Esophagus squamous epithelium (tissue), 5 donors: ENCODE measurements around the gene NEK4. TPM values are rescaled to one million over a fixed set of nuclear protein-coding genes. Genes with fewer than 3 reads are reported as not detected.
A peak's percentile ranks its signal among the peaks of the same experiment; 100 is the strongest.

Source experiments
- DNase-seq: peaks from one replicate; lab custom pipeline; 2025; lab: John Stamatoyannopoulos, UW
- H3K27ac ChIP-seq, 4 donors: fragments of 200-600 bp; sonication (generic); one replicate each; pipeline ENCODE4 v1.5.1; 2016 to 2019; ENCODE audit warnings: mild to moderate bottlenecking in 1 of 4
- H3K27me3 ChIP-seq, 4 donors: fragments of 200-600 bp; sonication (generic); 1 replicate in 3 of 4; 2 replicates in 1 of 4; pipeline versions ENCODE4 v1.5.1 to v1.6.0; 2017 to 2021; ENCODE audit warnings: antibody characterized with exemption in 1 of 4
- H3K36me3 ChIP-seq, 3 donors: fragments of 200-600 bp; sonication (generic); one replicate each; pipeline ENCODE4 v1.5.1; 2016 to 2019
- H3K4me1 ChIP-seq, 3 donors: fragments of 200-600 bp; sonication (generic); one replicate each; pipeline ENCODE4 v1.5.1; 2017 to 2019
- H3K4me3 ChIP-seq, 4 donors: fragments of 200-600 bp; sonication (generic); 1 replicate in 3 of 4; 2 replicates in 1 of 4; pipeline ENCODE4 v1.5.1; 2016 to 2019; ENCODE audit warnings: mild to moderate bottlenecking in 2 of 4, moderate library complexity in 1 of 4
- H3K9me3 ChIP-seq, 3 donors: fragments of 200-600 bp; sonication (generic); one replicate each; pipeline ENCODE4 v1.5.1; 2016 to 2019
- CTCF ChIP-seq, 6 experiments: fragments of 450-650 bp in 4 of 6; fragments of 200-600 bp in 2 of 6; sonication (generic) in 2 of 6; IDR thresholded peaks; one replicate each; pipeline ENCODE4 v1.5.1; 2016 to 2019; ENCODE audit warnings: antibody characterized with exemption in 6 of 6, mild to moderate bottlenecking in 4 of 6, moderate library complexity in 4 of 6
- POLR2A ChIP-seq, 4 donors: fragments of 450-650 bp; IDR thresholded peaks; one replicate each; pipeline ENCODE4 v1.6.1; 2017; ENCODE audit warnings: antibody characterized with exemption in 4 of 4, mild to moderate bottlenecking in 4 of 4, moderate library complexity in 3 of 4
- WGBS, 2 donors: methylation state at CpG; one replicate each; pipeline ENCODE4 v1.1.5; 2018; 5-methylcytosine and 5-hydroxymethylcytosine counted together
- intact Hi-C: fragments of 100-400 bp; cut with DNase I; formaldehyde crosslinking; loops from one replicate; pipeline ENCODE4 v1.15.0; 2022
- total RNA-seq, 4 donors: library from RNA; depleted of rRNA; stranded (reverse); fragments of >200 nt; gene quantifications; one replicate each; pipeline ENCODE4 v1.1.0, GENCODE V29; 2016
- donor health status: DM: yes; HTN: yes; CAD: no.

Gene NEK4
- total RNA-seq, 4 donors from 2014 or later: 8.0 to 16.6 (median 14.6) TPM

- peaks cover 0 to 5% (median 0%) of the 10 kb centered on the region in 3 donors for H3K4me1 ChIP-seq
These were observed 76.1 kb downstream of the NEK4 start for GRCh38 chr3:52694528-52695189.

GRCh38 chr3:52693071-52693470 is 77.7 kb downstream of the NEK4 start:
- intact Hi-C loops: no loop called here
- Histone ChIP-seq H3K36me3 (peaks cover 34 to 100% (median 64%) of the 10 kb centered on the region in 3 donors), H3K27me3 (no peaks in the 10 kb centered on the region), H3K9me3 (no peaks in the 10 kb centered on the region), H3K4me1 (peaks cover 0 to 21% (median 3%) of the 10 kb centered on the region in 3 donors), H3K27ac (no peak overlapping the region), H3K4me3 (no peak overlapping the region)
- TF ChIP-seq CTCF (IDR thresholded peaks at IDR 0.05): no peak
- TF ChIP-seq POLR2A (IDR thresholded peaks at IDR 0.05): no peak
- DNase-seq: no peak

More at GRCh38 chr3:52694528-52695189, 76.1 kb downstream of the NEK4 start:
- H3K9me3 ChIP-seq: no peaks in the 10 kb centered on the region
- H3K36me3 ChIP-seq: peaks cover 29 to 98% (median 52%) of the 10 kb centered on the region in 3 donors
- intact Hi-C loops: no loop called here
- WGBS, 2 donors: 77 to 84% methylated on average over 7 of the region's 7 CpGs
- H3K27me3 ChIP-seq: no peaks in the 10 kb centered on the region
- no peak overlapping the region for H3K27ac ChIP-seq
- DNase-seq: no peak
- TF ChIP-seq POLR2A (IDR thresholded peaks at IDR 0.05) (no peak), CTCF (IDR thresholded peaks at IDR 0.05) (no peak)
- H3K4me3 ChIP-seq: no peak overlapping the region

GRCh38 chr3:52690560-52690959 is 80.2 kb downstream of the NEK4 start:
- no peaks in the 10 kb centered on the region for H3K9me3 ChIP-seq
- H3K27ac ChIP-seq: no peak overlapping the region
- 83 to 96% methylated on average over 1 to 2 of the region's 2 CpGs for WGBS, 2 donors
- intact Hi-C loops: no loop called here
- H3K27me3 ChIP-seq: no peaks in the 10 kb centered on the region
- peaks cover 40 to 86% (median 61%) of the 10 kb centered on the region in 3 donors for H3K36me3 ChIP-seq
- no peak overlapping the region for H3K4me3 ChIP-seq
- TF ChIP-seq POLR2A (IDR thresholded peaks at IDR 0.05) (no peak), CTCF (IDR thresholded peaks at IDR 0.05) (no peak)
- no peak for DNase-seq
- peaks cover 11 to 39% (median 18%) of the 10 kb centered on the region in 3 donors for H3K4me1 ChIP-seq

GRCh38 chr3:52689151-52689550 is 81.6 kb downstream of the NEK4 start:
- H3K4me3 ChIP-seq: no peak overlapping the region
- H3K4me1 ChIP-seq: peaks cover 11 to 49% (median 25%) of the 10 kb centered on the region in 3 donors
- DNase-seq: no peak
- 74 to 79% methylated on average over 3 of the region's 3 CpGs for WGBS, 2 donors
- no peak for TF ChIP-seq CTCF (IDR thresholded peaks at IDR 0.05)
- no peak for TF ChIP-seq POLR2A (IDR thresholded peaks at IDR 0.05)
- no peaks in the 10 kb centered on the region for H3K27me3 ChIP-seq
- no peaks in the 10 kb centered on the region for H3K9me3 ChIP-seq
- H3K27ac ChIP-seq: peak overlapping the region; percentile 50 to 97 (median 87)
- peaks cover 30 to 72% (median 55%) of the 10 kb centered on the region in 3 donors for H3K36me3 ChIP-seq
- intact Hi-C loops: loop anchor here (10.0 kb wide), 1 partner anchor 154 kb away; the partner anchor contains the start of genes NT5DC2 and UQCC5

- peaks cover 30 to 63% (median 48%) of the 10 kb centered on the region in 3 donors for H3K36me3 ChIP-seq
- H3K4me3 ChIP-seq: no peak overlapping the region
- no peak for DNase-seq
- peak overlapping the region; percentile 50 to 97 (median 94) for H3K27ac ChIP-seq
- TF ChIP-seq POLR2A (IDR thresholded peaks at IDR 0.05) (no peak), CTCF (IDR thresholded peaks at IDR 0.05) (no peak)
- H3K4me1 ChIP-seq: peaks cover 11 to 57% (median 26%) of the 10 kb centered on the region in 3 donors
- WGBS, 2 donors: 41 to 61% methylated on average over 6 of the region's 6 CpGs
- no peaks in the 10 kb centered on the region for H3K9me3 ChIP-seq
- H3K27me3 ChIP-seq: no peaks in the 10 kb centered on the region
- intact Hi-C loops: loop anchor here (10.0 kb wide), 1 partner anchor 153 kb away; the partner anchor contains the start of genes NT5DC2 and UQCC5
These were observed 82.5 kb downstream of the NEK4 start for GRCh38 chr3:52688266-52688665.
